Fibroblast of upper back skin (primary cell): ENCODE data around the gene TMPRSS6.

ENCODE experiments used
- DNase-seq: peaks from one replicate; pipeline ENCODE4 v3.0.0-alpha.2; 2013

Gene TMPRSS6

GRCh38 chr22:37024339-37025157, 85.0 kb downstream of the TMPRSS6 start:
- no peak for DNase-seq

- no peak for DNase-seq
Measured at GRCh38 chr22:37023743-37024338, 85.7 kb downstream of the TMPRSS6 start.

- DNase-seq, result no peak
Measured at GRCh38 chr22:37022483-37023337, 86.8 kb downstream of the TMPRSS6 start.

- DNase-seq, result peak; percentile 31
Measured at GRCh38 chr22:37021710-37022482, 87.6 kb downstream of the TMPRSS6 start.

GRCh38 chr22:37021041-37021440, 88.5 kb downstream of the TMPRSS6 start:
- DNase-seq, result no peak

- DNase-seq, result peak; percentile 25
Measured at GRCh38 chr22:37020192-37020479, 89.4 kb downstream of the TMPRSS6 start.

GRCh38 chr22:37019309-37020191, 90.0 kb downstream of the TMPRSS6 start, which contains the start of the genes MPST and TST:
TSS of gene MPST (plus strand) at chr22:37019742. CDS start at chr22:37019837, 95 bp downstream.
TSS of gene TST (minus strand) at chr22:37019447. CDS start at chr22:37018732, 715 bp downstream.
- peak; percentile 64 for DNase-seq

GRCh38 chr22:37018815-37019308, 90.7 kb downstream of the TMPRSS6 start:
- peak; percentile 43 for DNase-seq

GRCh38 chr22:37018086-37018814, 91.3 kb downstream of the TMPRSS6 start:
- DNase-seq, result no peak

- no peak for DNase-seq
Measured at GRCh38 chr22:37017356-37017755, 92.2 kb downstream of the TMPRSS6 start.

GRCh38 chr22:37016134-37016910, 93.2 kb downstream of the TMPRSS6 start:
- DNase-seq, result no peak

GRCh38 chr22:37015587-37015878, 94.0 kb downstream of the TMPRSS6 start:
- no peak for DNase-seq
